ENCODE measurements around the gene PRRG3.
A peak's percentile ranks its signal among the peaks of the same experiment; 100 is the strongest.

The PRRG3 gene

DNA sequence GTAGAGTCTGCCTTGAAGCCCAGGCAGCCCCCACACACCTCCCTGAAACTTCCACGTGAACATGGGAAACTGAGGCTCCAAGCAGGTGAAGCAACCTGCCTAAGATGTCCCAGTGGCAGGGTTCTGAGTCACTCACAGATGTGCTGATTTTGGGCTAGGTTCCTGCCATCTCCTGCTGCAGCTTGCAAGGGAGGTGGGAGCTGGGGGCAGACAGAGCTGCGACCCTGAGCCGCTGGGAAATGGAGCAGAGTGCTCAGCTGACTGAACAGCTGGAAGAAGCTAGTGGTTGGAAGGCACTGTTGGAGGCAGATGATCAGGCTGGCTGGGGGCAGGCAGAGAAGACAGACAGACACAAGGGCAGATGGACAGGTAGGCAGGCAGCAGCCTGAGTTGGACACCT, 17.0 kb downstream of the PRRG3 start:
- no peaks in the 10 kb centered on the region for H3K9me3 ChIP-seq (replicated peaks in 1 of 11)
- H3K4me1 ChIP-seq, result peaks cover 9 to 32% (median 28%) of the 10 kb centered on the region in 10 experiments; a peak in 19 of 20 replicates
- no peak overlapping the region for H3K4me3 ChIP-seq
- peak overlapping the region in 9 of 11 experiments; percentile 35 to 66 (median 55); a peak in 16 of 22 replicates for H3K4me2 ChIP-seq
- H3K27ac ChIP-seq, result peak overlapping the region in 1 of 11 experiments; percentile 14; a peak in 1 of 22 replicates
- H3K9ac ChIP-seq, result no peak overlapping the region
- no peaks in the 10 kb centered on the region for H3K36me3 ChIP-seq
- no peak for TF ChIP-seq Cebpa-rat (IDR thresholded peaks at IDR 0.05)
- H4K20me1 ChIP-seq, result peaks cover 0 to 13% (median 0%) of the 10 kb centered on the region in 11 experiments; a peak in 3 of 22 replicates
- H3K27me3 ChIP-seq, result peaks cover 75 to 100% (median 97%) of the 10 kb centered on the region in 11 experiments

DNA sequence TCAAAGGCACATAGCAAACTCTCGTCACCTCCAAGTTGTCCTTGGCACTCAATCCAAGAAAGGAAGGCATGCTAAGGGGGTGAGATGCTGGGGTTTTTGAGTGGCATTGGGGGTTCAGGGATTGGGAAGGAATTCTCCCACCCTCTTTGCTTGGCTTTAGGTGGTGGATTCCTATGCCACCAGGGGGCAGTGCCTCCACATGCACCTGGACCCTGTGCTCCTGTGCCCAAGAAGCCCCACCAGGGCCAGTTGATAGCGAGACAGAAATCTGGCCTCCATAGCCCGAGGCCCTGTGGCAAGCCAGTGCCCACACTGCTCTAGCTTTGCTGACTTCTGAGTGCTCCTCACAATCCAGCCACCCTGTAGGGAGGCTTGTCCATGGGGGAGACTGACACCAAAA, 18.6 kb downstream of the PRRG3 start:
- Histone ChIP-seq H3K27ac (no peak overlapping the region), H4K20me1 (peaks cover 0 to 15% (median 0%) of the 10 kb centered on the region in 11 experiments; a peak in 3 of 22 replicates), H3K4me2 (no peak overlapping the region), H3K27me3 (peaks cover 85 to 99% (median 97%) of the 10 kb centered on the region in 11 experiments), H3K4me3 (no peak overlapping the region), H3K4me1 (peaks cover 9 to 32% (median 28%) of the 10 kb centered on the region in 10 experiments; a peak in 19 of 20 replicates), H3K36me3 (no peaks in the 10 kb centered on the region), H3K9ac (no peak overlapping the region), H3K9me3 (replicated peaks in 1 of 11) (no peaks in the 10 kb centered on the region)
- TF ChIP-seq Cebpa-rat (IDR thresholded peaks at IDR 0.05), result no peak

GRCh38 chrX:151714362-151714761, 19.1 kb downstream of the PRRG3 start:
- H3K4me3 ChIP-seq, result no peak overlapping the region
- peaks cover 0 to 15% (median 0%) of the 10 kb centered on the region in 11 experiments; a peak in 3 of 22 replicates for H4K20me1 ChIP-seq
- no peaks in the 10 kb centered on the region for H3K9me3 ChIP-seq (replicated peaks in 1 of 11)
- no peak for TF ChIP-seq Cebpa-rat (IDR thresholded peaks at IDR 0.05)
- peaks cover 9 to 32% (median 28%) of the 10 kb centered on the region in 10 experiments; a peak in 19 of 20 replicates for H3K4me1 ChIP-seq
- H3K4me2 ChIP-seq, result peak overlapping the region in 3 of 11 experiments; percentile 12 to 21 (median 14); a peak in 1 of 22 replicates
- no peak overlapping the region for H3K27ac ChIP-seq
- peaks cover 90 to 99% (median 97%) of the 10 kb centered on the region in 11 experiments for H3K27me3 ChIP-seq
- H3K9ac ChIP-seq, result no peak overlapping the region
- H3K36me3 ChIP-seq, result no peaks in the 10 kb centered on the region

- Histone ChIP-seq H3K9ac (no peak within 1 kb of the TSS), H3K27me3 (peaks cover 95 to 99% (median 97%) of the 10 kb centered on the region in 11 experiments), H3K4me2 (no peak within 1 kb of the TSS), H4K20me1 (peaks cover 0 to 15% (median 0%) of the 10 kb centered on the region in 11 experiments; a peak in 3 of 22 replicates), H3K9me3 (replicated peaks in 1 of 11) (no peaks in the 10 kb centered on the region), H3K4me1 (peaks cover 9 to 28% (median 23%) of the 10 kb centered on the region in 10 experiments; a peak in 19 of 20 replicates), H3K36me3 (no peaks in the 10 kb centered on the region), H3K4me3 (no peak within 1 kb of the TSS), H3K27ac (no peak within 1 kb of the TSS)
- TF ChIP-seq Cebpa-rat (IDR thresholded peaks at IDR 0.05), result no peak
Observed at GRCh38 chrX:151715752-151716151, 20.5 kb downstream of the PRRG3 start, which contains the start of gene FATE1. FATE1 (plus strand) TSS chrX:151716035; CDS start chrX:151716120, 85 bp downstream.

DNA sequence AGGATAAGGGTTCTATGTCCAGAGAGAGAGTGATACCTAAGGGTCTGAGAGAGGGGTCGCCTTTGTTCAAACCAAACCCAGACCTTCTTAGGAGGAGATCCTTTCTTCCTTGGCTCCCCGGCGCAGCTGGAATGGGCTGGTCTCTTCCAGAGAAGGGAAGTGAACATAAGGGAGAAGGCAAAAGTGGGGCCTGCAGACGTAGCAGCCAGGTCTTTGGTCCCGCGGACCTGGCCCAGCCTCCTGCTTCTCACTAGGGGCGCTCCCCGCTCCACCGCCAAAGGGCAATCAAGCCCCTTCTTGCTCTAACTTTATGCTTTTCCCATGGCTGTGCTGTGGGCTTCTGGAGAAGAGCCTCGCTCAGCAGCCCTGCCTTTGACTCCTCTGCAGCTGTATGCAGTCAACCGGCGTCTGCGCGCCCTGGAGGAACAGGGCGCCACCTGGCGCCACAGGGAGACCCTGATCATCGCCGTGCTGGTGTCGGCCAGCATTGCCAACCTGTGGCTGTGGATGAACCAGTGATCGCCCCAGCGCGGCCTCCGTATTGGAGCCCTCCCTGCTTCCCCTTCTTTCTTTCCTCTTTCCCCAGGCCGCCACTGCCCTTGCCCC, 27.1 kb downstream of the PRRG3 start:
- Histone ChIP-seq H4K20me1 (peaks cover 0 to 10% (median 0%) of the 10 kb centered on the region in 11 experiments; a peak in 3 of 22 replicates), H3K4me3 (no peak overlapping the region), H3K27me3 (peaks cover 84 to 100% (median 97%) of the 10 kb centered on the region in 11 experiments), H3K27ac (peak overlapping the region in 5 of 11 experiments; percentile 67 to 74 (median 72); a peak in 10 of 22 replicates), H3K4me2 (peak overlapping the region in 10 of 11 experiments; percentile 62 to 76 (median 70); a peak in 18 of 22 replicates), H3K9ac (peak overlapping the region in 1 of 11 experiments; percentile 50; a peak in 2 of 22 replicates), H3K4me1 (peaks cover 40 to 56% (median 48%) of the 10 kb centered on the region in 10 experiments), H3K9me3 (replicated peaks in 1 of 11) (peaks cover 0 to 9% (median 0%) of the 10 kb centered on the region in 11 experiments; a peak in 3 of 22 replicates), H3K36me3 (no peaks in the 10 kb centered on the region)
- no peak for TF ChIP-seq Cebpa-rat (IDR thresholded peaks at IDR 0.05)

GRCh38 chrX:151723156-151723760, 28.0 kb downstream of the PRRG3 start:
- Histone ChIP-seq H4K20me1 (peaks cover 0 to 10% (median 0%) of the 10 kb centered on the region in 11 experiments; a peak in 4 of 22 replicates), H3K27me3 (peaks cover 85 to 100% (median 98%) of the 10 kb centered on the region in 11 experiments)

GRCh38 chrX:151724563-151725337, 29.5 kb downstream of the PRRG3 start:
- peak overlapping the region in 9 of 11 experiments; percentile 29 to 74 (median 67); a peak in 17 of 22 replicates for H3K27ac ChIP-seq
- peaks cover 86 to 100% (median 98%) of the 10 kb centered on the region in 11 experiments for H3K27me3 ChIP-seq
- H3K9me3 ChIP-seq (replicated peaks in 1 of 11), result peaks cover 0 to 9% (median 0%) of the 10 kb centered on the region in 11 experiments; a peak in 3 of 22 replicates
- H3K9ac ChIP-seq, result peak overlapping the region in 5 of 11 experiments; percentile 31 to 50 (median 44); a peak in 8 of 22 replicates
- H3K4me2 ChIP-seq, result peak overlapping the region; percentile 53 to 76 (median 70)
- peaks cover 0 to 14% (median 0%) of the 10 kb centered on the region in 11 experiments; a peak in 4 of 22 replicates for H4K20me1 ChIP-seq
- H3K4me3 ChIP-seq, result no peak overlapping the region
- TF ChIP-seq Cebpa-rat (IDR thresholded peaks at IDR 0.05), result no peak
- no peaks in the 10 kb centered on the region for H3K36me3 ChIP-seq
- H3K4me1 ChIP-seq, result peaks cover 40 to 56% (median 48%) of the 10 kb centered on the region in 10 experiments

More at GRCh38 chrX:151723156-151723760, 28.0 kb downstream of the PRRG3 start:
- H3K36me3 ChIP-seq, result no peaks in the 10 kb centered on the region
- H3K4me3 ChIP-seq, result no peak overlapping the region
- peak overlapping the region; percentile 53 to 76 (median 70) for H3K4me2 ChIP-seq
- H3K9me3 ChIP-seq (replicated peaks in 1 of 11), result peaks cover 0 to 9% (median 0%) of the 10 kb centered on the region in 11 experiments; a peak in 3 of 22 replicates
- peaks cover 40 to 56% (median 48%) of the 10 kb centered on the region in 10 experiments for H3K4me1 ChIP-seq
- peak overlapping the region in 7 of 11 experiments; percentile 39 to 74 (median 71); a peak in 13 of 22 replicates for H3K27ac ChIP-seq
- peak overlapping the region in 4 of 11 experiments; percentile 18 to 50 (median 25); a peak in 5 of 22 replicates for H3K9ac ChIP-seq
- TF ChIP-seq Cebpa-rat (IDR thresholded peaks at IDR 0.05), result no peak

DNA sequence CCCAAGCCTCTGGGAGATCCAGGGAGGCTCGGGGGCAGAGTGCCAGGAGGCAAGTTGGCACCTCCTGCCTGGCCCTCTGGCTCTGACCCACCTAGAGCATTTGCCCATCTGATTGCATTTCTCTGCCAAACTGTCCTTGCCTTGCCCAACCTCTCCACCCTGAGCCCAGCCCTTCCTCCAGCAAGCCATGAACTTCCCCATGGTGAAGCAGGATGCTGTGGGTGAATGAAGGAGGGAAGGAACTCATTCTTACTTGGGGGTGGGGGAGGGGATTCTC, 30.0 kb downstream of the PRRG3 start:
- Histone ChIP-seq H3K4me3 (no peak overlapping the region), H3K27ac (peak overlapping the region in 9 of 11 experiments; percentile 29 to 74 (median 67); a peak in 17 of 22 replicates), H3K9me3 (replicated peaks in 1 of 11) (peaks cover 0 to 9% (median 0%) of the 10 kb centered on the region in 11 experiments; a peak in 3 of 22 replicates), H3K36me3 (no peaks in the 10 kb centered on the region), H3K4me1 (peaks cover 40 to 56% (median 48%) of the 10 kb centered on the region in 10 experiments), H3K9ac (peak overlapping the region in 4 of 11 experiments; percentile 36 to 50 (median 45); a peak in 7 of 22 replicates), H3K27me3 (peaks cover 86 to 100% (median 98%) of the 10 kb centered on the region in 11 experiments), H4K20me1 (peaks cover 0 to 14% (median 0%) of the 10 kb centered on the region in 11 experiments; a peak in 4 of 22 replicates), H3K4me2 (peak overlapping the region; percentile 53 to 76 (median 70))
- no peak for TF ChIP-seq Cebpa-rat (IDR thresholded peaks at IDR 0.05)
